Fibroblast of the conjunctiva (primary cell): ENCODE data around the gene VPS13C.
A peak's percentile ranks its signal among the peaks of the same experiment; 100 is the strongest.

Experiments
- DNase-seq: peaks from one replicate; pipeline ENCODE4 v3.0.0-alpha.2; 2010; ENCODE audit warnings: low read depth

Gene VPS13C, protein sequence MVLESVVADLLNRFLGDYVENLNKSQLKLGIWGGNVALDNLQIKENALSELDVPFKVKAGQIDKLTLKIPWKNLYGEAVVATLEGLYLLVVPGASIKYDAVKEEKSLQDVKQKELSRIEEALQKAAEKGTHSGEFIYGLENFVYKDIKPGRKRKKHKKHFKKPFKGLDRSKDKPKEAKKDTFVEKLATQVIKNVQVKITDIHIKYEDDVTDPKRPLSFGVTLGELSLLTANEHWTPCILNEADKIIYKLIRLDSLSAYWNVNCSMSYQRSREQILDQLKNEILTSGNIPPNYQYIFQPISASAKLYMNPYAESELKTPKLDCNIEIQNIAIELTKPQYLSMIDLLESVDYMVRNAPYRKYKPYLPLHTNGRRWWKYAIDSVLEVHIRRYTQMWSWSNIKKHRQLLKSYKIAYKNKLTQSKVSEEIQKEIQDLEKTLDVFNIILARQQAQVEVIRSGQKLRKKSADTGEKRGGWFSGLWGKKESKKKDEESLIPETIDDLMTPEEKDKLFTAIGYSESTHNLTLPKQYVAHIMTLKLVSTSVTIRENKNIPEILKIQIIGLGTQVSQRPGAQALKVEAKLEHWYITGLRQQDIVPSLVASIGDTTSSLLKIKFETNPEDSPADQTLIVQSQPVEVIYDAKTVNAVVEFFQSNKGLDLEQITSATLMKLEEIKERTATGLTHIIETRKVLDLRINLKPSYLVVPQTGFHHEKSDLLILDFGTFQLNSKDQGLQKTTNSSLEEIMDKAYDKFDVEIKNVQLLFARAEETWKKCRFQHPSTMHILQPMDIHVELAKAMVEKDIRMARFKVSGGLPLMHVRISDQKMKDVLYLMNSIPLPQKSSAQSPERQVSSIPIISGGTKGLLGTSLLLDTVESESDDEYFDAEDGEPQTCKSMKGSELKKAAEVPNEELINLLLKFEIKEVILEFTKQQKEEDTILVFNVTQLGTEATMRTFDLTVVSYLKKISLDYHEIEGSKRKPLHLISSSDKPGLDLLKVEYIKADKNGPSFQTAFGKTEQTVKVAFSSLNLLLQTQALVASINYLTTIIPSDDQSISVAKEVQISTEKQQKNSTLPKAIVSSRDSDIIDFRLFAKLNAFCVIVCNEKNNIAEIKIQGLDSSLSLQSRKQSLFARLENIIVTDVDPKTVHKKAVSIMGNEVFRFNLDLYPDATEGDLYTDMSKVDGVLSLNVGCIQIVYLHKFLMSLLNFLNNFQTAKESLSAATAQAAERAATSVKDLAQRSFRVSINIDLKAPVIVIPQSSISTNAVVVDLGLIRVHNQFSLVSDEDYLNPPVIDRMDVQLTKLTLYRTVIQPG (N-terminal part only)

DNA sequence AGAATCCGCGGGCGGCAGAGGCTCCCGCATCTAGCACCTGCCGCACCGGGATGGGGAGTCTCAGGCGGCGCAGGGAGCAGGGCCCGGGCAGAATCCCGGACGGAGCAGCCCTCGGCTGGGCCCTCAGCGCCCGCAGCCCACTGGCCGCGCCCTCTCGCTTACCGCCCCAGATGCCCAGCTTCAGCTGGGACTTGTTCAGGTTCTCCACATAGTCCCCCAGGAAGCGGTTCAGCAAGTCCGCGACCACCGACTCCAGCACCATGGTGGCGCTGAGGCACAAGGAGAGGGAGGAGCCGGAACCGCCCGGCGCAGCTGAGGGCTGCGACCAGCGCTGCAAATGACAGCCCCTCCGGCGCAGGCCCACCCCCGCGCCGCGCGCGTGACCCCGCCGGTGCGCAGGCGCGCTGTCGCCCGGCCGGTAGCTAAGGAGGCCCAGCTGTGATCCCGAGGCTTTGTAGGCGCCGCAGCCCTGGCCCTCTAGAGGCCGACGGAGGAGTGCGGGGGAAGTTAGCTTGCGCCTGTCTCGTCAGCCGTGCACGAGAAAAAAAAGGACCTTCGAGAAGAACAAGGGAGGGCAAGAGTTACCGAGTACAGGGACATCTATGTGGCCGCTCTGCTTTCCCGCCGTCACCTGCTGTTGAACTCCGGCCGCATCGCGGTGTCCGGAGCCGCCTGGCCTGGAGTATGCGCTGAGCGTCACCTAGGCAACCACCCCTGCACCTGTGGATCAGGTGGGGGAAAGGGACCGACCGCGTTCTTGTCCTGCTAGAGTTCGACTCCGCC is at the start of gene VPS13C:
Gene VPS13C, minus strand, starts transcription at position 335 of the 783 bp plus-strand sequence. Its CDS starts 73 bp downstream, at position 262.
- DNase-seq = peak; percentile 80

DNA sequence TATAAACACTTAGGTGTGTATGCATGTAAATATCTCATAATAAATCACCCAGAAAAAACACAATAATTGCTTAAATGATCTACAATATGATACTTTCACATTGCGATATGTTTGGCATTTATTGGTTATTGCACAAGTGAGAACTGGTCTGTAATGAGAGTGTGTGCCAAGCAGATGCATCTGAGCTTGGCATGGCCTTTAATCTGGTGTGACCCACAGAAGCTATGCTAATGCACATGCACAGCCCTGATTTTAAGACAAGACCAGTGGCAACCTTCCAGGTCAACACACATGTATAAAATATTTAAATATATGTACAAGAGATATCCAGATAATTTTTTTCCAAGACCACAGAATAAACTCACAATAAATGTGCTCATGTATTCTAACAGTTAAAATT is 49.2 kb upstream of the VPS13C start:
- DNase-seq = no peak

DNA sequence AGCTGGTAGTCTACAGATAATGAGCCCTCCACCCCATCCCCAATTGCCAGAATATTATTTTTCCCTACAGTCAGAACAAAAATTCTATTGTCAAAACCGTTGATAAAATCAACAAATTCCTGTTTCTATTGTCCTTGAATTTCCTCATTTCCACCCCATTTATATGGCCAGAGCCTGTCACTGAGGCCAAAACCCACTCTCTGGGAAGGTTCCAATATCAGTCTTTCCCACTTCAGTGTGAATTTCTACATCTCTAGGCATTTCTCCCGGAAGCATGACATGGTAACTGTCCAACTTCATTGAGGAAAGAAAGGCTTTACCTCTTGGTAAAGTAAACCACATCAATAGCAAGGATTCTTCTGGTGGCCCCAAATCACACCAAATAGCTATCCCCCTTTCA is 48.2 kb upstream of the VPS13C start:
- no peak for DNase-seq

DNA sequence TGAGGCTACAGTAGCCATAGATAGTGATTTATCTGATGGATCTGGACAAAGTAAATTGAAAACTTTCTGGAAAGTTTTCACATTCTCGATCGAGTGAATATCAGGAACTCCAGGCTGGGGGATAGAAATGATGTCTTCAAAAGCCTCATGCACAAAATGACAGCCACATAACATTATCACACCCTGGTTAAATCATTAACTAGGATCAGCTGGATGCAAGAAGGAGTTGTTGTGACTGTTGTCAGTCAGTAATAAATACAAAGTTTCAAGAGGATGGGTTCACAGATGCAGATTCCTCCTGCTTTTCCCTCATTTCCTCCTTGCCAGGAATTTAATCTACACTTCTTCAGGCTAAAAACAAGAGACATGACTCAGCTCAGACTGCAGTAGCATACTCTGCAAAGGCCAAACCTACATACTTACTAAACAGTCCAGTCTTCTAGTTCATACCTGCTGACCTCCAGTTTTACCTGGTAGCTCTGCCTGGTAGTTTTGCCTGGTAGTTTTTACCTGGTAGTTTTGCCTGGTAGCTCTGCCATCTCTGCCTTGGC is 47.4 kb upstream of the VPS13C start:
- DNase-seq = no peak

DNA sequence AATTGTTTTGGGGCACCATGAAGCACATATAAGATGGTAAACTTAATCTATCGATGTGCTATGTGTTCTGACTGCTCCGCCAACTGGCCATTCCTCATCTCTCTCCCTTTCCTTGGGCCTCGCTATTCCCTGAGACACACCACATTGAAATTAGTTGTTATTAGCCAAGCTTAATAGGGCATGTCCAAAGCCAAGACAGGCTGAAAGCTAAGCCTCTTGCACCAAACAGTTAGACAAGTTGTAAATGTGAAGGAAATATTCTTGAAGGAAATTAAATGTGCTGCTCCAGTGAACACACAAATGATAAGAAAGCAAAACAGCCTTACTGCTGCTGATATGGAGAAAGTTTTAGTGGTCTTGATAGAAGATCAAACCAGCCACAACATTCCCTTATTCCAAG is 45.8 kb upstream of the VPS13C start:
- no peak for DNase-seq

DNA sequence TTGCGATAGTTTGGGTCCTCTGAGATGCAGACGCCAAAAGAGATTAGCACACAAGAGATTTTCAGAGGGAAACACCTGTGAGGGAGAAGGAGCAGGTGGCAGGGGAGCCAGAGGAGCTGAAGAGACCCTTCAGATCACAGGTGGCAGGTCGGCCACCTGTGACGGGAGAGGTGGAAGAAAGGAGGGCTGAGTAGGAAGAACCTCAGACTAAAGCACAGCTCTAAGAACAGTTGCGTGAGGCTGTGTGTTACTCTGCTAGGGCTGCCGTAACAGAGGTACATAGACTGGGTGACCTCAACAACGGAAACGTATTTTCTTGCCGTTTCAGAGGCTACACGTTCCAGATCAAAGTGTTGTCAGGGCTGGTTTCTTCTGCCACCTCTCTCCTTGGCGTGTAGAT is 45.0 kb upstream of the VPS13C start:
- no peak for DNase-seq

DNA sequence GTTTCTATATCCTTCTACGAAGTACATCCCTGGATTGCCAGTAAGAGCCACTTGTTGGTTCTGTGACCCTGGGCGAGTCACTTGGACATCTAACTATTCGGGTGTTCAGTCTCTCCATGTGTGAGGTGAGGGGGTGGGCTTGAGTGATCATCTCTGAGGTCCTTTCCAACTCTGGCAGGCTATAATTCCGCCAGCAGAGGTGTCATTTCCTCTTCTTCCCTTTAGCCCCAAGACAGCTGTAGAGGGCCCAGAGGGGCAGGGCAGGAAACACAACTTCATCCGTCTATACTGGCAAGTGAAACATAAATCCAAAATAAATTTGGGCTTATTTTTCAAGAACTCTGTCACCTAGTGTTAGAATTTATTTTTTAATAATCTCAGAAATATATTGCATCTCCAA is 44.6 kb upstream of the VPS13C start:
- DNase-seq = no peak

DNA sequence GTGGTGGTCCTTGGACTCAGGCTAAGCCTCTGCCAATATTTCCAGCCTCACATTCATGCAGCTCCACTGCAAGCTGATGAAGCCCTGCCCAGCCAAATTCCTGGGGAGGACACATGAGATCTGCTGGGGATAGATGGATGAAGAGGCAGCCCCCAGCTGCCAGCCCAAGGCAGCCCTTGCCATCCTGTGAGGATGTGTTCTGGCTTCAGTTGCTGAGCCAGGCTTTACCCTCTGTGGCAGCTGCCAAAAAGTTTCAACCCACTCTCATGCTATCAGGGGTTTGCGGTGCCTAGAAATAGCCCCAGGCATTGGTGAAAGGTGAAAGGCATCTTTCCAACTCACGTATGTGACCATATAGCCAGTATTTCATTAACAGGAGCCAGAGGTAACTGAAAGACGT is 44.2 kb upstream of the VPS13C start:
- no peak for DNase-seq

DNA sequence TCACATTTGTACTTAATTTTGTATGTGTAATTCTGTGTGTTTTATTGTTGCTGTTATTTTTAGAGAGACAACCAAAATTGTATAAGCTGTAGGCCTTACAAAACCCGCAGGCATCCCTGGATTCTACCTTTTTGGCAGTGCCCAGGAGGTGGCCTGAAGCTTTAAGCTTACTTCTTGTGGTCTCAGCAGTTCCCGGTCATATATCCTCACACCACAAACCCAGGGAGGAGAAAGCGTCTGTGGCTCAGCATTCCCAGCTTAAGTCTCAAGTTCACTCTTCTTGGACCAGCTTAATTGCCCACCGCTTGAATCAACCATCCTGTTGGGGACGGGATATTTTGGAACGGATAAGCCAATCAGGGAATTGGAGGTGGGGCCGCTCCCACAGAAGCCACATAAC is 43.2 kb upstream of the VPS13C start:
- no peak for DNase-seq

DNA sequence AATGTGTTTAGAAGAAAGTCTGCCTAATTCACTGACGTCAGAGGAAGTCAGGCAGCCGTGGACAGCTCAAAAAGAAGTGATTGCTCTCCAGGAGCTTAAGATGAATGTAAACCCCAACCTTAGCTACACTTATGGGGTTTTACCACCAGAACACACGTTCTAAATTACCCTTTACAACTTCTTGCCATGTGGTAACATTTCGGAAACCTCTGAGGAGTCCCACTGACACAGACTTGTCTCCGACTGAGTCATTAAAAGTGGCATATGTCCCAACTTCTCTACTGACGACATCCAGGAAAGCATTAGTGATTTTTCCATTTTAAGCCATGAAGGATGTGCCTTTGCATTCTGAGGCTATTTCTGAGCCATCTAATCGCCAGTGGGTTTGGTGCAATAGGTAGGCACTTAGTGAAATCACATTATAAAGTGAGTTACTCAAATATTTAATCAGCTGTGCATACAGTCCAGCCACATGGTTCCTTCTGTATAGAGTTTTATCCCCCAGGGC is 38.9 kb upstream of the VPS13C start:
- DNase-seq = no peak

DNA sequence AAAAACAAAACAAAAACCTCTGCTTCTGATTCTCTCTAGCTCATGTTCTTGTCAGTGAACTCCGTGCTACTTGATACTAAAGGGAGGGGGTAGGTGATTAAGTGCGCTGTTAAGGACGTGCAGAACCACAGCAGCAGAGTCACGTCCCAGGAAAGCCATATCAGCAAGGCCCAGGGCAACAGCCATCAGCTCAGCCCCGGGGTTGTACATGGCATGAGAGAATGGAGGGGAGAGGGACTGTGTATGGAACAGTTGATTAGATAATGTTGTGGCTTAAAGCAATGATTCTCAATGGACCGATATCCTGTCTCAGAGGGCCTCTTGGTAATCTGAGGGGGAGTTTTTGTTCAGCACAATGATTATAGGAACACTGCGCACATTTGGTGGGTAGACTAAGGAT is 34.1 kb upstream of the VPS13C start:
- no peak for DNase-seq

DNA sequence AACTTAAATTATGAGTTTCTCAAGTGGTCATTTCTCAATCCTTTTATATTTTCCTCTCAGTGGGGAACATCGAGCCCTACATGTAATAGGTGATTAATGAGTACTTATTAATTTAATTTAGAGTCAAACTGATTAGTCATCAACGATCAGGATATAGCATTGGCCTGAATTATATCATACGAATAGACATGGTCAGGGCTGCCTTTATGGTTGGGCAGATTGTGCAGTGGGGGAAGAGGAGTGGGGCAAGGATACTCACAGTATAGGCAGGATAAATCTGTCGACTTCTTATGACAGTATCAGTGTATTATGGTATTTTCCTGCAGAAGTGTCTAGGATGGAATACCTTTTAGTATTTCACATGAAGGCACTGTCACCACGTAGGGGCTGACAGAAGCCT is 33.6 kb upstream of the VPS13C start:
- no peak for DNase-seq

DNA sequence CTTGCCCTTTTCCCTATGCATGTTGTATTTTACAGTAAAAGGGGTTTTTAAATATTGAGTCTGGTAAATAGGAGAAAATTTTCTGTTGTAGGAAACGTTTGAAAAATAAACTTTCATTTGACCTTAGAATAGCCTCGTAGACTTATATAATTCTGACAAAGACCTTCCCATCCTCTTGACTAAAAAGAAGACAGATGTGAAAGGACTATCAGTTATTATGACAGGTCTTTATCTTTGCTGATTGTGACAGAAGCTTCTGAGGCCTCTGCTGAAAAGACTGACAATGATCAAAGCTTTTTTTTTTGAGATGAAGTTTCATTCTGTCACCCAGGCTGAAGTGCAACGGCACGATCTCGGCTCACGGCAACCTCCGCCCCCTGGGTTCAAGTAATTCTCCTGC is 30.7 kb upstream of the VPS13C start:
- DNase-seq = no peak

DNA sequence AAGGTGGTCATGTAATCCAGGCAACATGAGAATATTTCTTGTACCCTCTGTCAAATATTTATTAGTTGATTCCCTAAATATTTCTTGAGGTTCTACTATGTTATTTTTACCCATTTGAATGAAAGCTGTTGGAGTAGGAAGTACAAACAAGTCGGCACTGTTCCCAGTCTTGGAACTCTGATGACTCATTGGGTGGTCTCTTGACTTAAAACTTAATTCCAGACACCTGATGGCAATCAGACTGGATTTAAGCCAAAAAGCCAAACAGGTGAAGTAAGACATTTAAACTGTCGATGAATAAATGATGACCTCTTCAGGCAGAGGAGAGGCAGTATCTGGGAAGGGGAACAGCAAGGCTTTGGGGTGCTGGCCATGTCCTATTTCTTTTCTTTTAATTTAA is 29.4 kb upstream of the VPS13C start:
- no peak for DNase-seq

DNA sequence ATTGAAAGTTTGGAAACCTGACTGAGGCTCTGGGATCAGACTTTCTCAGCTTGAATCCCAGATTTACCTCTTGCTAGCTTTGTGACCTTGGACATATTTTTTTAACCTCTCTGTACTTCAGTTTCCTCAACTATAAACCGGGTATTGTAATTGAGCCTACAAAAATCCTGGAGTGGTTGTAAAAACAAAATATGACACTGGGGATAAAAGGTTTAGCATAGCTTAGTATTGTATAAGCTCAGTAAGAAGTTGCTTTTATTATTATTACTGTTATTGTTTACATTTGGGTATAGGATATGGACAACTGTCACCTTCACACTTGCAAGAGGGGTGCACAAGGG is 28.1 kb upstream of the VPS13C start:
- no peak for DNase-seq

DNA sequence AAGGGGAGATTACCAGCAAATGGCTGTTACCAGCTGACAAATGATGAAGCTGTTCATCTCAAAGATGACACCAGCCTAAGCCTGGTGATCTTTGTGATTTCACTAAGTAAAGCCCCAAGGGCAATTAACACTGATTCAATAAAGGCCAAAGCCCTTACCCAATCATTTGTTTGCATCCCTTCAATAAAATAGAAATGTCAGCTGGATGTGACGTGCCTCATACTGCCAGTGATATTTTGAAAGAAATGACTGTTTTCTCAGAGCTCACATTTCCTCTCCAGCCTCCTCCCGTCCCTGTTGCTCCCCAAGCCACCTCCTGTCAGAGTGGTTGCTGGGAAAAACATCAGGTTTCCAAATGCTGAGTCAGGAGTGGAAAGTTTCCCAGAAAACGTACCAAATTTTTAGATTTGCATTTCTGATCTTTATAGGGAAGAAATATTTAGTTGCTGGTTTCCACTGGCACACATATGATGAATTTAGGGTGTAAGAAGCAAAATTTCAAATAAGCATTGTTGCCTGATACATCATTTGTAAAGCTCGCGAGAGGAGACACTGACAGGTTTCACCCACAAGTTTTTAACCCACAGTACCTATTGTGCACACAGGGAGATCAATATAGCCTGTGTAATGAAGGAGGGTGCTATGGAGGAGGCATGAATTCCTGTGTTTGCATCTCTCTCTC is 27.6 kb upstream of the VPS13C start:
- no peak for DNase-seq

DNA sequence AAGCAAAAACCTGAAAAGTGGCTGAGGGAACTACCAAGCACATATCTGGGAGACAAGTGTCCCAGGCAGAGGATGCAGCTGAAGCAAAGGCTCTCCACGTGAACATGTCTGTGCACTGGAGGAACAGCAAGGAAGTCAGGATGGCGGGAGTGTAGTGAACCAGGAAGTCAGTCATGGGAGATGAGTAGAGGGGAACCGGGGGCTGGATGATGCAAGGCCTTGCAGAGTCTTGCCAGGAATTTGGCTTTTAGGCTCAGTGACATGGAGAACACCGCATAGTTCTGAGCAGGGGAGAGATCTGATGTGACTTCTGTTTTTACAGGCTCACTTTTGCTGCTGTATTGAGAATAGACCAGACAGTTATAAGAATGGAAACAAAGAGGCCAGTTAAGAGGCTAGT is 25.5 kb upstream of the VPS13C start:
- no peak for DNase-seq

DNA sequence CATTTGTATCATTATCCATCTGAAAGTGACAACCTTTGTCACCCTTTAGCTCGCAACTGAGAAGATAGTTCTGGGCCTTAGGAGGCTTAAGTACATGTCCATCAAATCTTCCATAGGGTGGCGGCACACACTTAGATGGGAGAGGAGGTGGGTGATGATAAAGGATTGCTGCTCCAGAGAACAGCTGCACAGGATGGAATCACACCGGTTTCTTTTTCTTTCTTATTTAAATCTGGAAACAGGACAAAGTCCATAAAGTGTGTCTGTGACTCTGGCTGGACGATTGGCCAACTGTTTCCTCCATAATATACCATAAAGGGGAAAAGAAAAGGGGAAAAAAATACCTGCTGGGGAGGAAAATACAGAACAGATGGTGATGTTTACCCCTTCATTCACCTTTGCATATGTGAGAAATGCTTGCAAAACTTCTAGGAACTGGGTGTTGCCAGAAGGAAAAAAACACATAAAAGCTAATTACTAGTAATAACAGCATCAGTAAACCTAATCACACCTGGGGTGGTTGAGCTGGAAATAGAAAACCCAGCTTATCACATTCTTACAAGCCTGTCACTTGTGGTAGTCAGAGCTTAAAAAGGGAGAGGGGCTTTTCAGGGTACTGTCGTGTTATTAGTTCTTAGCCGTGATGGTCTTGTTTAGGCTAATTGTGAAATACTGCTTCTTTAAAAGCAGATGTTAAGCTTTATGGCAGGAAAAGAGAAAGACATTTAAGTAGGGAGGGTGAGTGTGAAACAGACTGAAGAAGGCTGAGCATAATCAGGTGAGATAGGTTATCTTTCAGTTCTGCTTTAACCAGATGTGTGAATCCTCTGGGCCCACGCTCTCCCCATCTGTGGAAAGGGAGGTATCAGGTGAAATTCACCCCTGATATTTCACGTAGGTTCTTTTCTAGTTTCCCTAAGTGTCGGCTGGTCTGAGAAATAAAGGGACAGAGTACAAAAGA is 23.2 kb upstream of the VPS13C start:
- DNase-seq = no peak

DNA sequence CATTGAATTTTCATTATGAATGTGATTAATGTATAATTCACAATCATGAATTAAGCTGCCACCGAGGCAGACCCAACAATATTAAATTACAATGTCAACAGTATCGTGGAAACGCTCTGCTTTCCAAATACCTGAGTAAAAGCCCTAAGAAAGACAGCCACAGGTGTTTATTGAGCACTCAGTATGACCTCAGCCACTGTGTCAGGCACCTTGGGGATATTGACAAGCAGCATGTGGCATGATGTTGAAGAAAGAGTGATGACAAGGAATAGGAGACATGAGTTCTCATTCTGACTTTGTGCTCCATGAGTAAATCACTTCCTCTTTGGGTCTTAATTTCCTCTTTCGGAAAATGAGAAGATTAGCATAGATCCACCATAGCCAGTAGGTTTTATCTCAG is 19.3 kb upstream of the VPS13C start:
- no peak for DNase-seq
